H9 (cell line): Measurements from ENCODE around the gene ISX. TPM values are rescaled to one million over a fixed set of nuclear protein-coding genes. Genes with fewer than 3 reads are reported as not detected.

Source experiments
- DNase-seq: peaks from one replicate; pipeline ENCODE4 v3.0.0-alpha.2; 2017
- H2AFZ ChIP-seq: one replicate; pipeline ENCODE4 v1.6.1; 2013; ENCODE audit warnings: mild to moderate bottlenecking, low read length, control low read depth, moderate library complexity
- H2AK5ac ChIP-seq: 2 replicates; pipeline ENCODE4 v1.6.1; 2013; ENCODE audit warnings: low read length, control low read depth, mixed read lengths; ENCODE audit not compliant: insufficient read length
- H2BK120ac ChIP-seq: one replicate; pipeline ENCODE4 v1.6.1; 2013; ENCODE audit warnings: low read depth, mild to moderate bottlenecking, low read length, control low read depth, inconsistent platforms; ENCODE audit not compliant: poor library complexity, severe bottlenecking
- H2BK12ac ChIP-seq: 2 replicates; pipeline ENCODE4 v1.6.1; 2013; ENCODE audit warnings: low read length, control low read depth, mixed read lengths, low read depth; ENCODE audit not compliant: insufficient read length
- H2BK15ac ChIP-seq: 2 replicates; pipeline ENCODE4 v1.6.1; 2013; ENCODE audit warnings: low read depth, low read length, control low read depth
- H2BK20ac ChIP-seq: one replicate; pipeline ENCODE4 v1.6.1; 2013; ENCODE audit warnings: low read depth, mild to moderate bottlenecking, low read length, control low read depth, inconsistent platforms; ENCODE audit not compliant: poor library complexity, severe bottlenecking
- H2BK5ac ChIP-seq: 2 replicates; pipeline ENCODE4 v1.6.1; 2013; ENCODE audit warnings: low read length, control low read depth, mixed read lengths; ENCODE audit not compliant: insufficient read length
- H3K14ac ChIP-seq: 2 replicates; pipeline ENCODE4 v1.6.1; 2013; ENCODE audit warnings: low read length, control low read depth; ENCODE audit not compliant: insufficient read depth
- H3K18ac ChIP-seq: 2 replicates; pipeline ENCODE4 v1.6.1; 2013; ENCODE audit warnings: low read depth, mild to moderate bottlenecking, mixed read lengths, low read length, control low read depth; ENCODE audit not compliant: insufficient read length
- H3K23ac ChIP-seq: 2 replicates; pipeline ENCODE4 v1.6.1; 2013; ENCODE audit warnings: low read length, control low read depth, mixed read lengths, low read depth; ENCODE audit not compliant: insufficient read length
- H3K23me2 ChIP-seq: 2 replicates; pipeline ENCODE4 v1.6.1; 2013; ENCODE audit warnings: low read depth, mild to moderate bottlenecking, mixed read lengths, low read length, control low read depth; ENCODE audit not compliant: insufficient read length, poor library complexity, severe bottlenecking
- H3K27ac ChIP-seq: 2 replicates; pipeline ENCODE4 v1.5.1; 2013; ENCODE audit warnings: low read length, control low read depth, mixed read lengths, low read depth; ENCODE audit not compliant: insufficient read length
- H3K27me3 ChIP-seq: 2 replicates; pipeline ENCODE4 v1.6.1; 2013; ENCODE audit warnings: low read length, control low read depth, inconsistent platforms; ENCODE audit not compliant: insufficient read depth
- H3K4ac ChIP-seq: 2 replicates; pipeline ENCODE4 v1.6.1; 2013; ENCODE audit warnings: low read depth, mild to moderate bottlenecking, control low read depth, inconsistent platforms, low read length, moderate library complexity
- H3K4me1 ChIP-seq: 2 replicates; pipeline ENCODE4 v1.6.1; 2013; ENCODE audit warnings: low read length, control low read depth, inconsistent platforms; ENCODE audit not compliant: insufficient read depth
- H3K4me2 ChIP-seq: 2 replicates; pipeline ENCODE4 v1.6.1; 2013; ENCODE audit warnings: low read length, control low read depth, mixed read lengths; ENCODE audit not compliant: insufficient read length, insufficient read depth
- H3K56ac ChIP-seq: 2 replicates; pipeline ENCODE4 v1.6.1; 2013; ENCODE audit warnings: low read depth, mild to moderate bottlenecking, mixed read lengths, low read length, control low read depth; ENCODE audit not compliant: insufficient read length
- H3K79me1 ChIP-seq: 2 replicates; pipeline ENCODE4 v1.6.1; 2013; ENCODE audit warnings: low read depth, mild to moderate bottlenecking, moderate library complexity, low read length, control low read depth, inconsistent platforms; ENCODE audit not compliant: insufficient read depth, poor library complexity, severe bottlenecking
- H3K79me2 ChIP-seq: 2 replicates; pipeline ENCODE4 v1.6.1; 2013; ENCODE audit warnings: low read length, control low read depth, inconsistent platforms; ENCODE audit not compliant: insufficient read depth
- H3K9ac ChIP-seq: 2 replicates; pipeline ENCODE4 v1.6.1; 2013; ENCODE audit warnings: low read length, control low read depth, mixed read lengths; ENCODE audit not compliant: insufficient read length; ENCODE audit errors: extremely low read depth
- H3K9me3 ChIP-seq: one replicate; pipeline ENCODE4 v1.6.1; 2013; ENCODE audit warnings: low read depth, low read length, inconsistent platforms; ENCODE audit not compliant: control insufficient read depth
- H3T11ph ChIP-seq: one replicate; pipeline ENCODE4 v1.6.1; 2013; ENCODE audit warnings: mild to moderate bottlenecking, low read length, control low read depth, inconsistent platforms
- H4K20me1 ChIP-seq: one replicate; pipeline ENCODE4 v1.6.1; 2013; ENCODE audit not compliant: control insufficient read depth, insufficient read length, insufficient read depth
- H4K5ac ChIP-seq: 2 replicates; pipeline ENCODE4 v1.6.1; 2013; ENCODE audit warnings: low read depth, mild to moderate bottlenecking, mixed read lengths, low read length, control low read depth; ENCODE audit not compliant: insufficient read length
- H4K8ac ChIP-seq: replicated peaks from 2 replicates; pipeline ENCODE4 v1.6.1; 2013; ENCODE audit warnings: low read length, control low read depth, mixed read lengths, low read depth; ENCODE audit not compliant: insufficient read length
- H4K91ac ChIP-seq: 2 replicates; pipeline ENCODE4 v1.6.1; 2013; ENCODE audit warnings: low read depth, mild to moderate bottlenecking, moderate library complexity, mixed read lengths, low read length, control low read depth; ENCODE audit not compliant: insufficient read length
- H3K27ac Mint-ChIP-seq, 3 experiments: 2 replicates in 2 of 3; 3 replicates in 1 of 3; pipeline ENCODE4 v1.8.0; 2020 to 2021; ENCODE audit warnings: mixed read lengths in 3 of 3, mild to moderate bottlenecking in 1 of 3, moderate library complexity in 1 of 3
- H3K27me3 Mint-ChIP-seq: 2 replicates; pipeline ENCODE4 v1.8.0; 2021; ENCODE audit warnings: low read depth, mild to moderate bottlenecking, moderate library complexity, mixed read lengths
- H3K36me3 Mint-ChIP-seq, 3 experiments: 2 replicates in 2 of 3; 3 replicates in 1 of 3; pipeline ENCODE4 v1.8.0; 2020 to 2021; ENCODE audit warnings: low read depth in 3 of 3, mixed read lengths in 3 of 3; ENCODE audit not compliant: insufficient read depth in 1 of 3
- H3K4me1 Mint-ChIP-seq, 2 experiments: 2 replicates each; pipeline ENCODE4 v1.8.0; 2020; ENCODE audit warnings: mixed read lengths in 2 of 2
- H3K4me3 Mint-ChIP-seq, 2 experiments: 2 replicates in 1 of 2; 3 replicates in 1 of 2; pipeline ENCODE4 v1.8.0; 2020 to 2021; ENCODE audit warnings: mild to moderate bottlenecking in 2 of 2, mixed read lengths in 2 of 2, moderate library complexity in 1 of 2
- H3K9me3 Mint-ChIP-seq, 2 experiments: 2 replicates in 1 of 2; 3 replicates in 1 of 2; pipeline ENCODE4 v1.8.0; 2020; ENCODE audit warnings: mild to moderate bottlenecking in 2 of 2, mixed read lengths in 2 of 2, moderate library complexity in 1 of 2
- CTCF ChIP-seq: fragments of 200-600 bp; sonication (generic); conservative IDR thresholded peaks from 3 replicates; pipeline ENCODE4 v1.8.0; 2021; ENCODE audit warnings: antibody characterized with exemption, mild to moderate bottlenecking
- WGBS: extraction: QIAGEN DNeasy Blood & Tissue Kit; methylation state at CpG from one replicate; pipeline ENCODE4 v1.1.7; 2013; ENCODE audit warnings: missing lambda C conversion rate, low lambda C conversion rate, mixed read lengths; ENCODE audit not compliant: insufficient read length; ENCODE audit errors: extremely low coverage; 5-methylcytosine and 5-hydroxymethylcytosine counted together
- total RNA-seq: library from RNA; stranded (reverse); gene quantifications from 2 replicates; pipeline ENCODE4 v1.2.1, GENCODE V29; 2021

The ISX gene
- total RNA-seq, 1 experiment from 2014 or later: not detected

GRCh38 chr22:35133702-35134380 is 67.9 kb downstream of the ISX start:
- H3K27me3 Mint-ChIP-seq: peaks cover 33% of the 10 kb centered on the region
- H3K9me3 ChIP-seq: no peaks in the 10 kb centered on the region
- no peak overlapping the region for H2BK120ac ChIP-seq
- WGBS: no CpG with 5 or more reads among the region's 14 CpGs
- no peak overlapping the region for H2AK5ac ChIP-seq
- no peak overlapping the region for H4K5ac ChIP-seq
- no peak overlapping the region for H3K18ac ChIP-seq
- H3K4ac ChIP-seq: no peak overlapping the region
- H2BK20ac ChIP-seq: no peak overlapping the region
- no peaks in the 10 kb centered on the region for H3K27me3 ChIP-seq
- H3K23ac ChIP-seq: no peak overlapping the region
- H3K4me3 Mint-ChIP-seq: peak overlapping the region in 1 of 2 experiments; percentile 18; a peak in 1 of 5 replicates
- H3K27ac ChIP-seq: no peak overlapping the region
- H3K36me3 Mint-ChIP-seq: peaks cover 0 to 6% (median 0%) of the 10 kb centered on the region in 3 experiments; a peak in 1 of 7 replicates
- no peaks in the 10 kb centered on the region for H3K79me2 ChIP-seq
- H3K23me2 ChIP-seq: no peaks in the 10 kb centered on the region
- H3K56ac ChIP-seq: no peak overlapping the region
- DNase-seq: no peak
- no peaks in the 10 kb centered on the region for H4K20me1 ChIP-seq
- H2AFZ ChIP-seq: no peak overlapping the region
- no peak overlapping the region; the same call in 1 of the 2 replicates for H3K14ac ChIP-seq
- H3K27ac Mint-ChIP-seq: peak overlapping the region in 1 of 3 experiments; percentile 81; a peak in 2 of 7 replicates
- H3K4me1 ChIP-seq: peaks cover 8% of the 10 kb centered on the region; the same call in 1 of the 2 replicates
- TF ChIP-seq CTCF: no peak
- H2BK15ac ChIP-seq: no peak overlapping the region
- no peak overlapping the region for H4K8ac ChIP-seq
- peak overlapping the region; percentile 4 for H3K4me2 ChIP-seq
- H2BK5ac ChIP-seq: no peak overlapping the region
- H3K4me1 Mint-ChIP-seq: peaks cover 41 to 45% of the 10 kb centered on the region in 2 experiments
- no peaks in the 10 kb centered on the region for H3K79me1 ChIP-seq
- H2BK12ac ChIP-seq: no peak overlapping the region
- no peaks in the 10 kb centered on the region for H3K9me3 Mint-ChIP-seq
- H4K91ac ChIP-seq: no peak overlapping the region
- H3K9ac ChIP-seq: no peak overlapping the region
- H3T11ph ChIP-seq: no peak overlapping the region
